Large intestine (tissue), 3 donors: ENCODE measurements around the gene RAB5B. TPM values are rescaled to one million over a fixed set of nuclear protein-coding genes. Genes with fewer than 3 reads are reported as not detected.
"Not testable (repeated sequence)": the region's sequence is repeated elsewhere in the genome, so short reads cannot be mapped to it uniquely, and the experiment has no call there.

Experiments used
- DNase-seq, 2 donors: peaks; one replicate each; pipeline versions ENCODE4 v3.0.0 to v3.0.0-alpha.2; 2013
- H3K27ac ChIP-seq: one replicate; pipeline ENCODE4 v1.5.1; 2013; ENCODE audit warnings: low read length
- H3K27me3 ChIP-seq: 2 replicates; pipeline ENCODE4 v1.6.1; 2013; ENCODE audit warnings: low read length; ENCODE audit not compliant: control insufficient read depth, insufficient read depth
- H3K36me3 ChIP-seq: 2 replicates; pipeline ENCODE4 v1.6.1; 2013; ENCODE audit warnings: low read length; ENCODE audit not compliant: control insufficient read depth, insufficient read depth
- H3K4me1 ChIP-seq: one replicate; pipeline ENCODE4 v1.6.1; 2013; ENCODE audit warnings: low read length; ENCODE audit not compliant: control insufficient read depth, insufficient read depth
- H3K4me3 ChIP-seq: one replicate; pipeline ENCODE4 v1.5.1; 2013; ENCODE audit warnings: low read length
- H3K9me3 ChIP-seq: one replicate; pipeline ENCODE4 v1.6.1; 2013; ENCODE audit warnings: mild to moderate bottlenecking, low read depth, low read length, moderate library complexity; ENCODE audit not compliant: control insufficient read depth
- WGBS: methylation state at CpG from one replicate; pipeline ENCODE4 v1.1.5; 2013; ENCODE audit warnings: low lambda C conversion rate; ENCODE audit not compliant: insufficient coverage; 5-methylcytosine and 5-hydroxymethylcytosine counted together
- polyA plus RNA-seq: library from polyadenylated mRNA; unstranded; fragments of 120-200 nt; gene quantifications from one replicate; pipeline ENCODE4 v1.2.1, GENCODE V29; 2013

Gene RAB5B
- polyA plus RNA-seq, 1 donor: 112 TPM

DNA sequence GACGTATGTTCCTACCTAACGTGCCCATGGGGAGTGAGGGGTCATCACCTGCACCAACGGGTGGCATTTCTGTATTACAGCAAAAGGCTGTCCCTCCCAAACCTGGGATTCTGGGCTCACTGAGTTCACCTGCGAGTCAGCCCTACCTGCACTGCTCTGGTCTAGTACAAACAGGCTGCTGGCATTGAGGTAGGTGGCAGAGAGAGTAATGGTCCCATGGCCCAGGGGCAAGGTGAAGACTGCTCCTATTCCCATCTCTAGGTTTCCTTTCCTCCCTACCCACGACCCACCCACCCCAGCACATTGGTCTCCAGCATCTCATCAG is 23.6 kb downstream of the RAB5B start:
- Histone ChIP-seq H3K4me3 (peak overlapping the region; percentile 82), H3K9me3 (no peaks in the 10 kb centered on the region), H3K4me1 (peaks cover 68% of the 10 kb centered on the region), H3K36me3 (peaks cover 31% of the 10 kb centered on the region), H3K27ac (peak overlapping the region; percentile 89), H3K27me3 (no peaks in the 10 kb centered on the region)
- no CpG with 5 or more reads among the region's 5 CpGs for WGBS
- DNase-seq: no peak

DNA sequence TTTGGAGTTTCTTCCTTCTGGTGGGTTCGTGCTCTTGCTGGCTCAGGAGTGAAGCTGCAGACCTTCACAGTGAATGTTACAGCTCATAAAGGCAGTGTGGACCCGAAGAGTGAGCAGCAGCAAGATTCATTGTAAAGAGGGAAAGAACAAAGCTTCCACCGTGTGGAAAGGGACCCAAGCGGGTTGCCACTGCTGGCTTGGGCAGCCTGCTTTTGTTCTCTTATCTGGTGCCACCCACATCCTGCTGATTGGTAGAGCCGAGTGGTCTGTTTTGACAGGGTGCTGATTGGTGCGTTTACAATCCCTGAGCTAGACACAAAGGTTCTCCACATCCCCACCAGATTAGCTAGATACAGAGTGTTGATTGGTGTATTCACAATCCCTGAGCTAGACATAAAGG is 25.6 kb downstream of the RAB5B start:
- H3K27ac ChIP-seq, H3K27me3 ChIP-seq, DNase-seq, H3K4me3 ChIP-seq, H3K9me3 ChIP-seq: not testable (repeated sequence)
- H3K36me3 ChIP-seq: peaks cover 30% of the 10 kb centered on the region
- H3K4me1 ChIP-seq: peaks cover 50% of the 10 kb centered on the region
- no CpG with 5 or more reads among the region's 6 CpGs for WGBS

DNA sequence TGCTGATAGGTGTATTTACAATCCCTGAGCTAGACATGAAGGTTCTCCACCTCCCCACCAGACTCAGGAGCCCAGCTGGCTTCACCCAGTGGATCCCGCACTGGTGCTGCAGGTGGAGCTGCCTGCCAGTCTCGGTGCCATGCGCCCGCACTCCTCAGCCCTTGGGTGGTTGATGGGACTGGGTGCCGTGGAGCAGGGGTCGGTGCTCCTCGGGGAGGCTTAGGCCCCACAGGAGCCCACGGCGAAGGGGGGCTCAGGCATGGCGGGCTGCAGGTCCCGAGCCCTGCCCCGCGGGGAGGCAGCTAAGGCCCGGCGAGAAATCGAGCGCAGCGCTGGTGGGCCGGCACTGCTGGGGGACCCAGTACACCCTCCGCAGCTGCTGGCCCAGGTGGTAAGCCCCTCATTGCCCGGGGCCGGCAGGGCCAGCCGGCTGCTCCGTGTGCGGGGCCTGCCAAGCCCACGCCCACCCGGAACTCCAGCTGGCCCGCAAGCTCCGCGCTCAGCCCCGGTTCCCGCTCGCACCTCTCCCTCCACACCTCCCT is 26.2 kb downstream of the RAB5B start:
- no CpG with 5 or more reads among the region's 33 CpGs for WGBS
- Histone ChIP-seq H3K27ac (peak overlapping the region; percentile 89), H3K36me3 (peaks cover 32% of the 10 kb centered on the region), H3K4me1 (peaks cover 46% of the 10 kb centered on the region)
- H3K9me3 ChIP-seq, H3K4me3 ChIP-seq, H3K27me3 ChIP-seq, DNase-seq: not testable (repeated sequence)

DNA sequence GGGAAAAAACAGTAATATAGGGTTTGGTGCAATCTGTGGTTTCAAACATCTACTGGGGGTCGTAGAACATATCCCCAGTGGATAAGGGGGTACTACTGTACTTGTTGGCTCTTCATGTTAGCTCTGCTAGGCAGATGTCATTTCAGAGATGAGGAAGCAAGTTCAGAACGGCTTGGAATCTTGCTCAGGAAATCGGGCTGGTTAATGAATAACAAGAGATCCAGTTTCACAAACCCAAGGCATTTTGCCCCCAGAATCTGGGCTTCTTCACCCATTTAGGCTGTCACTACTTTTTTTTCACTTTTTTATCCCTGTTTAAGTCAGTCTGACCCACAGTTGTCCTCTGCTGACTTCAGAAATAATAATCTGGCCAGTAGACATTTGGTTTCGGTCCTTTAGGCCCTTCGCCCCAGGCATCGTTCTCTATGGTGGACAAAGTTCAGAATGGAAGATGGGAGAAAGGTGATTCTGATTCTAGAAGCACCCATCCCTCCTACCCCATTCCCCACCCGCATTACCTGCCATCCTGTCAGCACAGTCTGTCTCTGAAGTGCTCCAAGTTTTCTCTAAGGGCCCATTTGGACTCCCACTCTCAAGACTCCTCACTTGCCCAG is 27.7 kb downstream of the RAB5B start:
- Histone ChIP-seq H3K9me3 (no peaks in the 10 kb centered on the region), H3K27me3 (no peaks in the 10 kb centered on the region), H3K36me3 (peaks cover 35% of the 10 kb centered on the region), H3K4me1 (peaks cover 36% of the 10 kb centered on the region), H3K4me3 (peak overlapping the region; percentile 3), H3K27ac (peak overlapping the region; percentile 89)
- DNase-seq: peak in 1 of 2 donors; percentile 79
- no CpG with 5 or more reads among the region's 7 CpGs for WGBS

DNA sequence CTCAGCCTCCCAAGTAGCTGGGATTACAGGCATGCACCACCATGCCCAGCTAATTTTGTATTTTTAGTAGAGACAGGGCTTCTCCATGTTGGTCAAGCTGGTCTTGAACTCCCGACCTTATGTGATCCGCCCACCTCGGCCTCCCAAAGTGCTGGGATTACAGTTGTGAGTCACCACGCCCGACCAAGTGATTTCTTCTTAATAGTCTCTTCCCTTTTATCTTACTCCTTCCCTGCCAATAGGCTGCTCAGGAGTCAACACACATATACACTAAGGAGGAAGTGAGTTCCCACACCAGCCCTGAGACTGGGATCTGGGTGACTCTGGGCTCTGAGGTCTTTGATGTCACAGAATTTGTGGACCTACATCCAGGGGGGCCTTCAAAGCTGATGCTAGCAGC is 29.5 kb downstream of the RAB5B start:
- not testable (repeated sequence) for H3K9me3 ChIP-seq, DNase-seq, H3K4me3 ChIP-seq, H3K27me3 ChIP-seq, H3K27ac ChIP-seq
- peaks cover 35% of the 10 kb centered on the region for H3K4me1 ChIP-seq
- H3K36me3 ChIP-seq: peaks cover 35% of the 10 kb centered on the region
- no CpG with 5 or more reads among the region's 5 CpGs for WGBS

DNA sequence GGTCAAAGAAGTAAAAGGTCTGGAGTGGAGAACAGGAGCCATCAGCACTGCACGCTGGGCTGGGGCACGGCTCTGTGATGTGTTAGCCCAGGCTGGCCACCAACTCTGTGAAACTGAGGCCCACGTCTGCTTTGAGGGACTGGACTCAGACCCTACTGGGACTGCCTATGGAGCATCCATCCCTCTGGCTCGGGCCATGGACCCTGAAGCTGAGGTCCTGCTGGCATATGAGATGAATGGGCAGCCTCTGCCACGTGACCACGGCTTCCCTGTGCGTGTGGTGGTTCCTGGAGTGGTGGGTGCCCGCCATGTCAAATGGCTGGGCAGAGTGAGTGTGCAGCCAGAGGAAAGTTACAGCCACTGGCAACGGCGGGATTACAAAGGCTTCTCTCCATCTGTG is 30.3 kb downstream of the RAB5B start:
- Histone ChIP-seq H3K4me1 (peaks cover 34% of the 10 kb centered on the region), H3K27ac (no peak overlapping the region), H3K4me3 (no peak overlapping the region), H3K27me3 (no peaks in the 10 kb centered on the region), H3K36me3 (peaks cover 33% of the 10 kb centered on the region), H3K9me3 (no peaks in the 10 kb centered on the region)
- WGBS: no CpG with 5 or more reads among the region's 10 CpGs
- no peak for DNase-seq

DNA sequence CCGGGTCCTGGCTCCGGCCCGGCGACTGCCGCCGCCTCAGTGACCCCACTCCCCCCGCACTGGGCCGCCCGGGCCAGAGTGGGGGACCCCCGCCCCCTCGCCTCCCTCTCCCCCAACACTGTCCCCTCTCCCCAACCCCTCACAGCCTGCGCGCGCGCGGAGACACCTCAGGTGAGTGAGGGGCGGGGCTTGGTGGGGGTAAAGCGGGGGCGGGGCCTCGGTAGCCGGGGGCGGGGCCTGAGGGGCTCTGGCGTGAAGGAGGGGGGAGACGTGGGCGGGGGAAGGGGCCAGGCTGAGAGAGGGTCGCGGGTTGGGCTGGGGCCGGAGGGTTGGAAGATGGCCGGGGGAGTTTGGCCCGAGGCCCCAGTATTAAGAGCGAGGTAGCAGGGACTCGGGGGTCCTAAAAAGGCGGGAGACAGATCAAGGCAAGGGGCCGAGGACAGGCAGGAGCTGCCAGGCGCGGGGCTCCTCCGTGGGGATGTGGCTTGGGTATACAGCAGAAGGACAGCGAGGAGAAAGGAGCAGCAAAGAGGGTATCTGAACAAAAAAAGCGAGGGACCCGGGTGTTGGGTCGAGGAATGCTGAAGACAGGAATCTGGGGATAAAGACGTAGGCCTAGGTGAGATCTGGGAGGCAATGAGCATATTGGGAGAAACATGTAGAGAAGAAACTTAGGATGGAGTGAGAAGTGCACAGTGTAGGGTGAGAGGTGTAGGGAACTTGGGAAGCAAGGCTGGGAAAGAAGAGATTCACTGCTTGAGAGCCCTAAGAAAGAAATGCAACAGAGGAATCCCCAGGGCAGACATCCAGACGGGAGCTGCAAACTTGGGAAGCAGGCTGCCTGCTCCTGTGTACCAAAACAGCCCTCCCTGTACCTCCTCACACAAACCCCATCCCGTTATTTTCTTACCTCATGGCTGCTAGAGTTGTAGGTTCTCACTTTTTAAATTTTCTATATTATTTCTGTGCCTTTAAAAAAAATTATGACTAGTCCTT is 34.0 kb downstream of the RAB5B start:
- peak in 1 of 2 donors; percentile 53 for DNase-seq
- Histone ChIP-seq H3K27ac (peak overlapping the region; percentile 84), H3K4me1 (peaks cover 30% of the 10 kb centered on the region), H3K4me3 (peak overlapping the region; percentile 72), H3K27me3 (no peaks in the 10 kb centered on the region), H3K36me3 (peaks cover 24% of the 10 kb centered on the region), H3K9me3 (no peaks in the 10 kb centered on the region)
- 3% methylated on average over 5 of the region's 44 CpGs for WGBS

DNA sequence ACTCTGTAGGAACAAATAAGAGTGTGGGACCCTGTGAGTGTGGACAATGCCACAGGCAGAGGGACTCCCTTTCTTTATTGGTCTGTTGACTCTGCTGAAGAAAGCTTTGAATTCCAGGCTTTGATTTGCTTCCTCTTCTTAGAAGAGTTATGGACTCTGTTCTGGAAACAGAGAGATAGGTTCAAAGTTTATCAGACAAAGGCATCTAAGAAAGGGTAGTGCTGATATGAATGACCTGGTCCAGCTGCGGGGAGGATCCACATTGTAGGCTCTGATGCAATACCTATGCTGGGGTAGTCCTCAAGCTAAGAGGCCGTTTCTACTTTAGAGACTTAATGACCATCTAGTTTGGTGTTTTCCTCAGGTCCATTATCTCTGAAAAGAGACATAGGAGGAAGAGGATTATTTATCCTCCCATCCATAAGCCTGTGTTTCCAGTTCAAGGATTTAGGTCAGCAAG is 36.3 kb downstream of the RAB5B start:
- Histone ChIP-seq H3K27me3 (no peaks in the 10 kb centered on the region), H3K36me3 (peaks cover 2% of the 10 kb centered on the region), H3K4me1 (peaks cover 51% of the 10 kb centered on the region), H3K4me3 (no peak overlapping the region), H3K27ac (peak overlapping the region; percentile 71), H3K9me3 (no peaks in the 10 kb centered on the region)
- DNase-seq: peak in 1 of 2 donors; percentile 55
- WGBS: no CpG with 5 or more reads among the region's 2 CpGs

DNA sequence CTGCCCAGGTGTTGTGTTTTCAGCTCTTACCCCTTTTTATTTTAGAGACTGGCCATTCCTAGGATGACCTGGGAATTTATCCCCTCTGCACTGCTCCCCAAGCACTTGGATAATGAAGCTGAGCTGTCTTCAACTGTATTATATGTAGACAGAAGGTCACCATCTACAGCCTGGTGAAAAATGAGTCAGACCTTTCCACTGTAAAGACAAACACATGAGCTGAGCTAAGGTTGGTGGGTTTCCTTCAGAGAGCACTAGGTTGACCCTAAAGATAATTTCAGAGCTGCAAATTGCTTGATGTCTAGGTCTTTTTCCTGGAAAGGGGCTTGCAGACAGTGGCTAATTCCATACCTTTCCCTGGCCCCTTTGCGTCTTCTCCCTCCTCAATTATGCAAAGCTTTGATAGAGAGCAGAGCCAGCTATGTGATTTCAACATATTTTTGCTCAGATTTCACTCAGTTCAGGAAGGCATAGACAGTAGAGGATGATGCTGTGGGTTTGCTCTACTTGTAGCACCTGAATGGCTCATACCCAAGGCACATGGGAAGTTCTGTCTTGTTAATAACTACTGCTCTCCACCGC is 37.7 kb downstream of the RAB5B start:
- no peak for DNase-seq
- peak overlapping the region; percentile 71 for H3K27ac ChIP-seq
- no CpG with 5 or more reads among the region's 2 CpGs for WGBS
- no peaks in the 10 kb centered on the region for H3K27me3 ChIP-seq
- no peaks in the 10 kb centered on the region for H3K9me3 ChIP-seq
- no peak overlapping the region for H3K4me3 ChIP-seq
- H3K36me3 ChIP-seq: no peaks in the 10 kb centered on the region
- H3K4me1 ChIP-seq: peaks cover 56% of the 10 kb centered on the region

DNA sequence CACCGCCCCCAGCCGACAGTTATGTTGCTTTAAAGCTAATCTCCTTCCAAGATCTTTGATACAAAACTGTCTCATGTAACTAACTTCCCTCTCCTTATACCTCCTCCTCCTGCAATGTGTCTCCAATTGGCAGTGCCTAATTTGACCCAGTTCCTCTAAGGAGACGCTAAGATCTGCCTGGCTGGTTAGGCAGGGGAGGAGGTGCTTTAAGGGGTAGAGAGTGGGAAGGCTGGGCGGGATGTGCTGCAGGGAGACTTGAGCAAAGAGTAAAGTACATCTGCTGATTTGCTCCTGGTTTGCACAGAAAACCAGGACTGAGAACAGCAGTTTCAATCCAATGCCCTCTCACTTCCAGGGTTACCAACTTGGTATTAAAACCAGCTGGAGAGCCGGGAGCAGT is 39.6 kb downstream of the RAB5B start:
- H3K36me3 ChIP-seq: no peaks in the 10 kb centered on the region
- H3K9me3 ChIP-seq: no peaks in the 10 kb centered on the region
- H3K27me3 ChIP-seq: no peaks in the 10 kb centered on the region
- H3K4me1 ChIP-seq: peaks cover 65% of the 10 kb centered on the region
- no peak overlapping the region for H3K4me3 ChIP-seq
- no CpG with 5 or more reads among the region's 5 CpGs for WGBS
- peak; percentile 38 to 75 for DNase-seq
- peak overlapping the region; percentile 84 for H3K27ac ChIP-seq
